ENCODE results near the gene ACP2. TPM values are rescaled to one million over a fixed set of nuclear protein-coding genes. Genes with fewer than 3 reads are reported as not detected.
A peak's percentile ranks its signal among the peaks of the same experiment; 100 is the strongest.

ACP2 gene
- total RNA-seq, 1 donor from 2014 or later, result 42.2 TPM

- peak; percentile 32 for TF ChIP-seq CTCF (conservative IDR thresholded peaks at IDR 0.05)
- Mint-ChIP-seq H3K4me3 (no peak overlapping the region), H3K27ac (no peak overlapping the region), H3K27me3 (no peaks in the 10 kb centered on the region), H3K9me3 (no peaks in the 10 kb centered on the region), H3K36me3 (peaks cover 24% of the 10 kb centered on the region), H3K4me1 (ENCODE audit: unreplicated experiment) (peaks cover 11% of the 10 kb centered on the region)
- DNase-seq (ENCODE audit: extremely low spot score, unreplicated experiment), result no peak
Observed at GRCh38 chr11:47233989-47234668, 14.5 kb downstream of the ACP2 start.

GRCh38 chr11:47233051-47233450 lies 15.6 kb downstream of the ACP2 start:
- H3K27ac Mint-ChIP-seq, result no peak overlapping the region
- DNase-seq (ENCODE audit: extremely low spot score, unreplicated experiment), result no peak
- TF ChIP-seq CTCF (conservative IDR thresholded peaks at IDR 0.05), result no peak

GRCh38 chr11:47229161-47229560 lies 19.5 kb downstream of the ACP2 start:
- Mint-ChIP-seq H3K4me3 (no peak overlapping the region), H3K27ac (no peak overlapping the region), H3K27me3 (no peaks in the 10 kb centered on the region), H3K36me3 (peaks cover 16% of the 10 kb centered on the region), H3K9me3 (no peaks in the 10 kb centered on the region), H3K4me1 (ENCODE audit: unreplicated experiment) (peaks cover 2% of the 10 kb centered on the region)
- no peak for TF ChIP-seq CTCF (conservative IDR thresholded peaks at IDR 0.05)
- no peak for DNase-seq (ENCODE audit: extremely low spot score, unreplicated experiment)

More at GRCh38 chr11:47233051-47233450, 15.6 kb downstream of the ACP2 start:
- Mint-ChIP-seq H3K4me3 (no peak overlapping the region), H3K9me3 (no peaks in the 10 kb centered on the region), H3K27me3 (no peaks in the 10 kb centered on the region), H3K4me1 (ENCODE audit: unreplicated experiment) (peaks cover 11% of the 10 kb centered on the region), H3K36me3 (peaks cover 28% of the 10 kb centered on the region)

GRCh38 chr11:47225552-47226400 lies 22.8 kb downstream of the ACP2 start:
- H3K9me3 Mint-ChIP-seq, result no peaks in the 10 kb centered on the region
- H3K27ac Mint-ChIP-seq, result no peak overlapping the region
- H3K36me3 Mint-ChIP-seq, result peaks cover 21% of the 10 kb centered on the region
- no peaks in the 10 kb centered on the region for H3K27me3 Mint-ChIP-seq
- no peaks in the 10 kb centered on the region for H3K4me1 Mint-ChIP-seq (ENCODE audit: unreplicated experiment)
- no peak for DNase-seq (ENCODE audit: extremely low spot score, unreplicated experiment)
- no peak for TF ChIP-seq CTCF (conservative IDR thresholded peaks at IDR 0.05)
- no peak overlapping the region for H3K4me3 Mint-ChIP-seq

GRCh38 chr11:47222696-47223095 lies 25.9 kb downstream of the ACP2 start:
- TF ChIP-seq CTCF (conservative IDR thresholded peaks at IDR 0.05), result no peak
- Mint-ChIP-seq H3K27ac (no peak overlapping the region), H3K36me3 (peaks cover 16% of the 10 kb centered on the region), H3K4me3 (no peak overlapping the region), H3K9me3 (no peaks in the 10 kb centered on the region), H3K27me3 (no peaks in the 10 kb centered on the region), H3K4me1 (ENCODE audit: unreplicated experiment) (peaks cover 16% of the 10 kb centered on the region)
- DNase-seq (ENCODE audit: extremely low spot score, unreplicated experiment), result no peak

All from type B pancreatic cell (in vitro differentiated cells).